ENCODE data around the gene GPR18. TPM values are rescaled to one million over a fixed set of nuclear protein-coding genes. Genes with fewer than 3 reads are reported as not detected.

Gene GPR18
- total RNA-seq, 4 donors from 2014 or later = 0.36 TPM; not detected in 3

GRCh38 chr13:99268822-99269221 lies 10.6 kb upstream of the GPR18 start:
- DNase-seq (ENCODE audit: low spot score) (no peak), ATAC-seq (ENCODE audit: low FRiP score) (no peak)
- TF ChIP-seq CTCF (IDR thresholded peaks at IDR 0.05) = no peak

GRCh38 chr13:99267927-99268326 lies 9.7 kb upstream of the GPR18 start:
- ATAC-seq (ENCODE audit: low FRiP score) (no peak), DNase-seq (ENCODE audit: low spot score) (no peak)
- no peak for TF ChIP-seq CTCF (IDR thresholded peaks at IDR 0.05)

- ATAC-seq (ENCODE audit: low FRiP score) = no peak
- no peak for DNase-seq (ENCODE audit: low spot score)
- no peak for TF ChIP-seq CTCF (IDR thresholded peaks at IDR 0.05)
These were observed 8.6 kb upstream of the GPR18 start for GRCh38 chr13:99266827-99267226.

- ATAC-seq (ENCODE audit: low FRiP score) = no peak
- DNase-seq (ENCODE audit: low spot score) = no peak
- no peak for TF ChIP-seq CTCF (IDR thresholded peaks at IDR 0.05)
These were observed 7.7 kb upstream of the GPR18 start for GRCh38 chr13:99265821-99266426.

- DNase-seq (ENCODE audit: low spot score) (no peak), ATAC-seq (ENCODE audit: low FRiP score) (no peak)
- TF ChIP-seq CTCF (IDR thresholded peaks at IDR 0.05) = no peak
These were observed 7.1 kb upstream of the GPR18 start for GRCh38 chr13:99265162-99265800.

- no peak for DNase-seq (ENCODE audit: low spot score)
- TF ChIP-seq CTCF (IDR thresholded peaks at IDR 0.05) = no peak
- no peak for ATAC-seq (ENCODE audit: low FRiP score)
These were observed 5.9 kb upstream of the GPR18 start for GRCh38 chr13:99264051-99264450.

Measured in omental fat pad (tissue), 4 donors.